Measurements from ENCODE around the gene RTP5. TPM values are rescaled to one million over a fixed set of nuclear protein-coding genes. Genes with fewer than 3 reads are reported as not detected.

RTP5 gene
- total and polyA plus RNA-seq, 8 donors: 0.10 TPM; not detected in 7

- intact Hi-C loops (cut with DNase I): no loop called here
- TF ChIP-seq CTCF (IDR thresholded peaks at IDR 0.05): no peak
- Histone ChIP-seq H3K9me3 (no peaks in the 10 kb centered on the region), H3K36me3 (no peaks in the 10 kb centered on the region), H3K4me1 (peaks cover 0 to 6% of the 10 kb centered on the region in 2 donors), H3K27ac (no peak overlapping the region), H3K4me3 (no peak overlapping the region), H3K27me3 (peaks cover 8 to 80% of the 10 kb centered on the region in 2 donors)
- no peak for ATAC-seq
- DNase-seq: peak in 2 of 4 donors; percentile 39 to 70
Measured at GRCh38 chr2:241865957-241866789, 3.4 kb upstream of the RTP5 start.

GRCh38 chr2:241866790-241867645, 2.5 kb upstream of the RTP5 start:
- intact Hi-C loops (cut with DNase I): no loop called here
- DNase-seq (peak in 1 of 4 donors; percentile 65), ATAC-seq (no peak)
- Histone ChIP-seq H3K27me3 (peaks cover 8 to 85% of the 10 kb centered on the region in 2 donors), H3K9me3 (no peaks in the 10 kb centered on the region), H3K27ac (no peak overlapping the region), H3K4me3 (no peak overlapping the region), H3K4me1 (peaks cover 0 to 6% of the 10 kb centered on the region in 2 donors), H3K36me3 (no peaks in the 10 kb centered on the region)
- no peak for TF ChIP-seq CTCF (IDR thresholded peaks at IDR 0.05)

- Histone ChIP-seq H3K36me3 (no peaks in the 10 kb centered on the region), H3K27ac (no peak overlapping the region), H3K27me3 (peaks cover 8 to 77% of the 10 kb centered on the region in 2 donors), H3K4me3 (no peak overlapping the region), H3K4me1 (peaks cover 0 to 6% of the 10 kb centered on the region in 2 donors), H3K9me3 (no peaks in the 10 kb centered on the region)
- ATAC-seq (no peak), DNase-seq (peak in 1 of 4 donors; percentile 72)
- TF ChIP-seq CTCF (IDR thresholded peaks at IDR 0.05): no peak
- intact Hi-C loops (cut with DNase I): no loop called here
Measured at GRCh38 chr2:241867776-241868420, 1.6 kb upstream of the RTP5 start.

- peaks cover under 1 to 70% of the 10 kb centered on the region in 2 donors for H3K27me3 ChIP-seq
- H3K4me3 ChIP-seq: no peak overlapping the region
- peaks cover 0 to 3% of the 10 kb centered on the region in 2 donors for H3K4me1 ChIP-seq
- H3K36me3 ChIP-seq: no peaks in the 10 kb centered on the region
- ATAC-seq (no peak), DNase-seq (peak in 1 of 4 donors; percentile 61)
- intact Hi-C loops (cut with DNase I): no loop called here
- no peaks in the 10 kb centered on the region for H3K9me3 ChIP-seq
- no peak overlapping the region for H3K27ac ChIP-seq
- no peak for TF ChIP-seq CTCF (IDR thresholded peaks at IDR 0.05)
Measured at GRCh38 chr2:241868661-241869081, 858 bp upstream of the RTP5 start.

Data from left lung (tissue), 10 donors.